22Rv1 (cell line): ENCODE data around the gene GTF2IRD1.

Experiments used
- CTCF ChIP-seq: fragments of 450-650 bp; IDR thresholded peaks from 2 replicates; pipeline ENCODE4 v1.5.1; 2017; ENCODE audit warnings: mild to moderate bottlenecking
- ZFX ChIP-seq: fragments of 450-650 bp; IDR thresholded peaks from 2 replicates; pipeline ENCODE4 v1.6.1; 2017; ENCODE audit warnings: antibody characterized with exemption, borderline replicate concordance

- TF ChIP-seq CTCF (no peak), ZFX (no peak)
Measured at GRCh38 chr7:74568658-74569057, 115.0 kb downstream of the GTF2IRD1 start.
